B cell (primary cell): ENCODE data around the gene ADSS1. TPM values are rescaled to one million over a fixed set of nuclear protein-coding genes. Genes with fewer than 3 reads are reported as not detected.

Source experiments
- ATAC-seq: fragments of 200-7000 bp; cut with Tn5 transposase; one replicate; pipeline ENCODE4 v1.10.0; 2021; ENCODE audit warnings: low read depth, mild to moderate bottlenecking, moderate number of reproducible peaks, moderate library complexity
- CTCF ChIA-PET: fragments of 350-600 bp; sonication (Branson Sonifier 250); formaldehyde crosslinking; loops from one replicate; lab custom pipeline; 2021; ENCODE audit warnings: antibody characterized with exemption, inconsistent platforms; lab: Charles Lee
- POLR2A ChIA-PET: fragments of 350-600 bp; sonication (Branson Sonifier 250); formaldehyde crosslinking; loops from one replicate; lab custom pipeline; 2021; ENCODE audit warnings: antibody characterized with exemption; lab: Charles Lee
- DNase-seq: peaks from one replicate; pipeline ENCODE4 v3.0.0; 2013
- H2AFZ ChIP-seq: 2 replicates; pipeline ENCODE4 v1.6.1; 2012; ENCODE audit warnings: mild to moderate bottlenecking, low read depth, low read length; ENCODE audit not compliant: insufficient read depth, poor library complexity, severe bottlenecking
- H3K27ac ChIP-seq, 2 donors: 1 replicate in 1 of 2; 2 replicates in 1 of 2; pipeline ENCODE4 v1.5.1; 2012 to 2013; ENCODE audit warnings: low read length in 2 of 2, mild to moderate bottlenecking in 2 of 2, moderate library complexity in 1 of 2
- H3K27me3 ChIP-seq, 4 experiments: fragments of 200-600 bp in 1 of 4; sonication (generic) in 1 of 4; replicated peaks in 1 of 4; 1 replicate in 2 of 4; 2 replicates in 2 of 4; pipeline versions ENCODE4 v1.6.1 to v1.7.0; 2013 to 2016; ENCODE audit warnings: low read length in 3 of 4, mild to moderate bottlenecking in 2 of 4, mixed read lengths in 1 of 4, moderate library complexity in 1 of 4; ENCODE audit not compliant: insufficient read depth in 4 of 4, control insufficient read depth in 3 of 4; ENCODE audit errors: control extremely low read depth in 1 of 4
- H3K36me3 ChIP-seq, 2 experiments: replicated peaks in 1 of 2; 1 replicate in 1 of 2; 2 replicates in 1 of 2; pipeline versions ENCODE4 v1.6.1 to v1.7.1; 2013; ENCODE audit warnings: low read length in 1 of 2; ENCODE audit not compliant: insufficient read depth in 2 of 2, control insufficient read depth in 1 of 2; ENCODE audit errors: control extremely low read depth in 1 of 2, extremely low read depth in 1 of 2
- H3K4me1 ChIP-seq, 2 donors: fragments of 200-600 bp in 1 of 2; sonication (generic) in 1 of 2; 1 replicate in 1 of 2; 2 replicates in 1 of 2; pipeline versions ENCODE4 v1.5.1 to v1.6.1; 2013 to 2017; ENCODE audit warnings: low read length in 2 of 2; ENCODE audit not compliant: control insufficient read depth in 2 of 2, insufficient read depth in 2 of 2
- H3K4me2 ChIP-seq: replicated peaks from 2 replicates; pipeline ENCODE3; 2012; ENCODE audit warnings: mild to moderate bottlenecking, low read depth, low read length; ENCODE audit not compliant: poor library complexity, severe bottlenecking
- H3K4me3 ChIP-seq, 5 experiments: fragments of 200-600 bp in 1 of 5; sonication (generic) in 1 of 5; 1 replicate in 3 of 5; 2 replicates in 2 of 5; pipeline versions ENCODE4 v1.5.1 to v1.7.0; 2011 to 2016; ENCODE audit warnings: low read length in 4 of 5, mild to moderate bottlenecking in 4 of 5, low read depth in 2 of 5, control low read depth in 1 of 5, moderate library complexity in 1 of 5; ENCODE audit not compliant: insufficient read depth in 1 of 5; ENCODE audit errors: control extremely low read depth in 1 of 5, extremely low read depth in 1 of 5
- H3K79me2 ChIP-seq: fragments of 200-600 bp; sonication (generic); one replicate; pipeline ENCODE4 v1.6.0; 2016; ENCODE audit warnings: low read length; ENCODE audit not compliant: control insufficient read depth, insufficient read depth
- H3K9ac ChIP-seq: fragments of 200-600 bp; sonication (generic); 2 replicates; pipeline ENCODE4 v1.6.1; 2017; ENCODE audit warnings: mild to moderate bottlenecking, low read length, moderate library complexity
- H3K9me3 ChIP-seq, 3 donors: one replicate each; pipeline versions ENCODE4 v1.6.1 to v1.7.1; 2013; ENCODE audit warnings: low read length in 2 of 3; ENCODE audit not compliant: control insufficient read depth in 2 of 3, insufficient read depth in 1 of 3; ENCODE audit errors: control extremely low read depth in 1 of 3
- H4K20me1 ChIP-seq: 2 replicates; pipeline ENCODE4 v1.6.0; 2012; ENCODE audit warnings: mild to moderate bottlenecking, low read length; ENCODE audit not compliant: insufficient read depth, control insufficient read depth, poor library complexity, severe bottlenecking
- H3K27ac Mint-ChIP-seq: one replicate; pipeline ENCODE4 v1.8.0; 2021; ENCODE audit warnings: mixed read lengths
- H3K27me3 Mint-ChIP-seq: one replicate; pipeline ENCODE4 v1.8.0; 2021; ENCODE audit warnings: mixed read lengths
- H3K4me1 Mint-ChIP-seq: one replicate; pipeline ENCODE4 v1.8.0; 2021; ENCODE audit warnings: mixed read lengths
- H3K4me3 Mint-ChIP-seq: one replicate; pipeline ENCODE4 v1.8.0; 2021; ENCODE audit warnings: mixed read lengths
- H3K9me3 Mint-ChIP-seq: one replicate; pipeline ENCODE4 v1.8.0; 2022; ENCODE audit warnings: mixed read lengths; ENCODE audit not compliant: insufficient read depth
- EZH2 ChIP-seq: IDR thresholded peaks from 2 replicates; pipeline ENCODE4 v1.6.1; 2012; ENCODE audit warnings: borderline replicate concordance, low read depth, mild to moderate bottlenecking, moderate library complexity, low read length; ENCODE audit not compliant: insufficient read depth, poor library complexity, severe bottlenecking
- WGBS: methylation state at CpG from one replicate; pipeline ENCODE4 v1.1.5; 2013; ENCODE audit warnings: missing lambda C conversion rate; ENCODE audit not compliant: insufficient coverage; 5-methylcytosine and 5-hydroxymethylcytosine counted together
- intact Hi-C: fragments of 100-400 bp; cut with micrococcal nuclease; formaldehyde crosslinking; loops from one replicate; pipeline ENCODE4 v1.10.0; 2022
- polyA plus RNA-seq: library from polyadenylated mRNA; depleted of rRNA; stranded (reverse); fragments of >200 nt; gene quantifications from 2 replicates; pipeline ENCODE4 v1.2.3, GENCODE V29; 2012
- total RNA-seq, 2 donors: library from RNA; stranded (reverse); fragments of 120-200 nt in 1 of 2; gene quantifications; 1 replicate in 1 of 2; 2 replicates in 1 of 2; pipeline versions ENCODE4 v1.2.3 to v1.2.4, GENCODE V29; 2013 to 2022
- TF ChIP-seq, protein P1 (sequence below): fragments of 200-600 bp; IDR thresholded peaks from one replicate; pipeline ENCODE4 v1.8.0; 2022; ENCODE audit warnings: antibody characterized with exemption, mild to moderate bottlenecking

ADSS1 gene
- total and polyA plus RNA-seq, 2 donors (not counting 1 experiment from before 2014, with no cell fraction given) = 0.33 to 1.7 TPM

DNA sequence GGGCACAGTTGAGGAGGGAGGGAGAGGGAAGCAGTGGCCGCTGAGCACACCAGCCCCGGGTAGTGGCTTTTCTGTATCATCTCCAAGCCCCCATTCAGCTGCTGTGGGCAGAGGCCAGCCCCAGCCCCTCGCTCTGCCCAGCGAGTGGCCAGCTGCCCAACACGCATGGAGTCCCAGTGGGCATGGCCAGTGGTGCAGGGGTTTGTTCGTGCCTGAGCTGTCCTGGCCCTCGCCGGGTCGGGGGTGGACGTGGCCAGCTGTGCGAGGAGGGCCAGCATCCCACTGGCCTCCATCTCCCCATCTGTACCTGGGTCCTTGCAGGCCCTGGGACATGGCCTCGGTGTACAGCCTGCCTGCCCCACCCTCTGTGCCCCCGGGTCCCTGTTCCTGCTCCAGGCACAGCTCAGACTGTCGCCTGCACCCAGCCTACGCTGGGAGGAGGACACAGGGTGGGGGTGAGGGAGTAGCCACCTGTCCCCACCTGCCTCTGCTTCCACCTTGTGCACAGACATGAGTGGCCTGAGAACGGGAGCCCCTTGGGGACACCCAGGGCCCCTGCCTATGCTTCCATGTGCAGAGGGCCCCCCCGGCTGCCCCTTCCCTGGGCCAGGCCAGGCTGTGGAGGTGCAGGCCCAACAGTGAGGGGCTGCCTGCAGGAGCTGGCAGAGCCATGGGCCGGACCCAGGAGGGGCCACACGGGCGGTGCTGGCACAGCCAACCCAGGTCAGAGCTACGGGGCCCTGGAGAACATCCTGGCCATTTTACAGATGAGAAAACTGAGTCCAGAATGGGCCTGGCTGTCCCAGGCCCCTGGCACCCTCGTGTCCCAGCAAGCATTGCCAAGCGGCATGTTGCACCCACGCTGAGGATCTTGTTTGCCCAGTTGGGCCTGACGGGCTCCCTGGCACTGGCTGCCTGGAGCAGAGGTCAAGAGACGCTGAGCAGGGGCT, 30.3 kb upstream of the ADSS1 start:
- peaks cover 30 to 66% of the 10 kb centered on the region in 2 donors for H3K4me1 ChIP-seq
- H3K36me3 ChIP-seq = peaks cover 0 to 14% of the 10 kb centered on the region in 2 experiments
- no peaks in the 10 kb centered on the region for H3K27me3 ChIP-seq
- H3K9me3 ChIP-seq = no peaks in the 10 kb centered on the region
- TF ChIP-seq, protein P1, sequence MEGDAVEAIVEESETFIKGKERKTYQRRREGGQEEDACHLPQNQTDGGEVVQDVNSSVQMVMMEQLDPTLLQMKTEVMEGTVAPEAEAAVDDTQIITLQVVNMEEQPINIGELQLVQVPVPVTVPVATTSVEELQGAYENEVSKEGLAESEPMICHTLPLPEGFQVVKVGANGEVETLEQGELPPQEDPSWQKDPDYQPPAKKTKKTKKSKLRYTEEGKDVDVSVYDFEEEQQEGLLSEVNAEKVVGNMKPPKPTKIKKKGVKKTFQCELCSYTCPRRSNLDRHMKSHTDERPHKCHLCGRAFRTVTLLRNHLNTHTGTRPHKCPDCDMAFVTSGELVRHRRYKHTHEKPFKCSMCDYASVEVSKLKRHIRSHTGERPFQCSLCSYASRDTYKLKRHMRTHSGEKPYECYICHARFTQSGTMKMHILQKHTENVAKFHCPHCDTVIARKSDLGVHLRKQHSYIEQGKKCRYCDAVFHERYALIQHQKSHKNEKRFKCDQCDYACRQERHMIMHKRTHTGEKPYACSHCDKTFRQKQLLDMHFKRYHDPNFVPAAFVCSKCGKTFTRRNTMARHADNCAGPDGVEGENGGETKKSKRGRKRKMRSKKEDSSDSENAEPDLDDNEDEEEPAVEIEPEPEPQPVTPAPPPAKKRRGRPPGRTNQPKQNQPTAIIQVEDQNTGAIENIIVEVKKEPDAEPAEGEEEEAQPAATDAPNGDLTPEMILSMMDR = no peak
- no peak for TF ChIP-seq EZH2
- no peaks in the 10 kb centered on the region for H3K27me3 Mint-ChIP-seq
- 93% methylated on average over 25 of the region's 26 CpGs for WGBS
- no peak overlapping the region for H2AFZ ChIP-seq
- no peaks in the 10 kb centered on the region for H3K9me3 Mint-ChIP-seq
- POLR2A ChIA-PET = no interaction called here
- ATAC-seq = no peak
- CTCF ChIA-PET = interaction anchor here (2.5 kb wide), 1 partner anchor 10 kb away, joined by 5 read pairs; no protein-coding TSS in a partner anchor
- peak overlapping the region; percentile 82 for H3K27ac Mint-ChIP-seq
- H3K27ac ChIP-seq = no peak overlapping the region
- H3K4me3 ChIP-seq = no peak overlapping the region
- H3K9ac ChIP-seq = no peak overlapping the region
- H3K4me3 Mint-ChIP-seq = peak overlapping the region; percentile 7
- no peak for DNase-seq
- peak overlapping the region; percentile 69 for H3K4me2 ChIP-seq
- H4K20me1 ChIP-seq = peaks cover 87% of the 10 kb centered on the region
- intact Hi-C loops = no loop called here
- H3K4me1 Mint-ChIP-seq = peaks cover 46% of the 10 kb centered on the region
- H3K79me2 ChIP-seq = peaks cover 85% of the 10 kb centered on the region
